GM21786 (cell line): ENCODE data around the gene PCBP3.
"Not testable (repeated sequence)": the region's sequence is repeated elsewhere in the genome, so short reads cannot be mapped to it uniquely, and the experiment has no call there.

Experiments
- ATAC-seq: cut with Tn5 transposase; IDR thresholded peaks from one replicate; pipeline ENCODE4 v1.9.1; 2021; ENCODE audit not compliant: unreplicated experiment

Gene PCBP3

GRCh38 chr21:45952974-45953373, 309.4 kb downstream of the PCBP3 start:
- no peak for ATAC-seq

- ATAC-seq: no peak
These were observed 310.7 kb downstream of the PCBP3 start for GRCh38 chr21:45954261-45954660.

DNA sequence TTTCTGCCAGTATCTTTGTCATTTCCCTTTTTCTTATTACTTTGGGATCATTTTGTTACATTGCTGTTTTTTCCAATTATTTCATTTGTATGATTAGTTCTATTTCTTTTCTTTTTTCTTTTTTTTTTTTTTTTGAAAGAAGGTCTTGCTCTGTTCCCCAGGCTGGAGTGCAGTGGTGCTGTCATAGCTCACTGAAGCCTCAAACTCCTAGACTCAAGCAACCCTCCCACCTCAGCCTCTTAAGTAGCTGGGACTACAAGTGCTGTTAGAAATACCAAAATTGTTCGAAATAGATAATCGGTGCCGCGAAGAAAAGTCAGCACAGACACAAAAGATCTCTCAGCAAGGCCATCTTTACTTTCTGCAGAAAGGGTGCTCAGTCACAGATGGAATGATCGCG, 311.4 kb downstream of the PCBP3 start:
- ATAC-seq: no peak

DNA sequence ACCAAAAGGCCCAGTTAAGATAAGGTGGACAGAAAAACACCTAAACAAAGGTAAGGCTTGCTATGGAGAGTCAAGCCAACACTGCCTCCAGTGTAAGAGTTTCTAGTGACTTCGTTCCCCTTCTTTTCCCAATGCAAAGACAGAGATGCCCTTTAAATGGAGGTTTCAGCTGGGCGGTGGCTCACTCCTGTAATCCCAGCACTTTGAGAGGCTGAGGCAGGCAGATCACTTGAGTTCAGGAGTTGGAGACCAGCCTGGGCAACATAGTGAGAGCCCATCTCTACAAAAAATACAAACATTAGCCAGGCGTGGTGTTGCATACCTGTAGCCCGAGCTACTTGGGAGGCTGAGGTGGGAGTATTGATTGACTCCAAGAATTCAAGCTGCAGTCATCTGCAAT, 314.0 kb downstream of the PCBP3 start:
- ATAC-seq: no peak

- ATAC-seq: no peak
These were observed 314.6 kb downstream of the PCBP3 start for GRCh38 chr21:45957981-45958600.

- no peak for ATAC-seq
These were observed 315.7 kb downstream of the PCBP3 start for GRCh38 chr21:45959182-45959581.

GRCh38 chr21:45959779-45960390, 316.4 kb downstream of the PCBP3 start:
- ATAC-seq: no peak

GRCh38 chr21:45961408-45961807, 317.9 kb downstream of the PCBP3 start:
- ATAC-seq: not testable (repeated sequence)

GRCh38 chr21:45962531-45963231, 319.2 kb downstream of the PCBP3 start:
- no peak for ATAC-seq

GRCh38 chr21:45963232-45963570, 319.7 kb downstream of the PCBP3 start:
- no peak for ATAC-seq

GRCh38 chr21:45964649-45965048, 321.1 kb downstream of the PCBP3 start:
- no peak for ATAC-seq

- ATAC-seq: no peak
These were observed 321.7 kb downstream of the PCBP3 start for GRCh38 chr21:45965084-45965809.

GRCh38 chr21:45966791-45967394, 323.4 kb downstream of the PCBP3 start:
- ATAC-seq: no peak

GRCh38 chr21:45969921-45970673, 326.6 kb downstream of the PCBP3 start:
- no peak for ATAC-seq

DNA sequence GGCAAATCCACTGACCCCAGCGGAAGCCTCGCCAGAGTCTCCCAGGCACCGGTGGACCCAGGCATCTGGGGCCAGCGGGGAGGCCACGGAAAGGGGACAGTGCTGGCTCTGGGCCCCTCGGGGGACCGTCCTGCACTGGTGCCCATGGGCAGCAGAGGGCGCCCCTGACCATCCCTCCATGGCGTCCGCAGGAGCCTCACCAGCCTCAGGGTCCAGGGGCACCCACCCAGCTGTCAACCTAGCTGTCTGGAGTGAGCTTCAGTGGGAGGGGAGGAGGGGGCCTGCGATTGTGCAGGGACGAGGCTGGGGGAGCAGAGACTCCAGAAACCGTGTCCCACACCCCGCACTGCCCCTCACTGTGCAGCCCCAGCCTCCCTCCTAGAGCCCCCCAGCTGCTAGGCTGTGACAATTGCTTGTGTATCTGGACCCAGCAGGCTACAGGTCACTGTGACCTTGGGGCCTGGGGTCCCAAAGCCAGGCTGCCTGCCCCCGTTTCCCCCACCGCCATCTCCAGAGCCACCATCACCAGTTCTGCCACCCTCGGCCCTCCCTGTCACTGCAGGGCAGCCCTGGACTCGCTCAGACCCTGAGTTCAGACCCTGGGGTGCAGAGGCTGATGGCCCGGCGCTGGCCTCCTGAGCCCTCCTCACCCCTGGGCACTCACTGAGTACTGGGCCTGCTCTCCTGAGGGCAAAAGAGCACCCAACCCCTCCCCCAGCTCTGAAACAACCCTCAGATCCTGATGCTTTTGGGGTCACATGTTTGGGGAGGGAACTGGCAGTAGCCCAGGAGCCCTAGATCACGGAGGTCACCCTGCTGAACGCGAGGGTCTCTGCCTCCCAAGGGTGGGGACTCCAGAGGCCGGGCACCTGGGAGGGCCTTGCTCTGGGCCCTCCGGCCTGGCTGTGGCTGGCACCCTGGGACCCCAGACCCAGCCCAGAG, 327.4 kb downstream of the PCBP3 start:
- no peak for ATAC-seq

DNA sequence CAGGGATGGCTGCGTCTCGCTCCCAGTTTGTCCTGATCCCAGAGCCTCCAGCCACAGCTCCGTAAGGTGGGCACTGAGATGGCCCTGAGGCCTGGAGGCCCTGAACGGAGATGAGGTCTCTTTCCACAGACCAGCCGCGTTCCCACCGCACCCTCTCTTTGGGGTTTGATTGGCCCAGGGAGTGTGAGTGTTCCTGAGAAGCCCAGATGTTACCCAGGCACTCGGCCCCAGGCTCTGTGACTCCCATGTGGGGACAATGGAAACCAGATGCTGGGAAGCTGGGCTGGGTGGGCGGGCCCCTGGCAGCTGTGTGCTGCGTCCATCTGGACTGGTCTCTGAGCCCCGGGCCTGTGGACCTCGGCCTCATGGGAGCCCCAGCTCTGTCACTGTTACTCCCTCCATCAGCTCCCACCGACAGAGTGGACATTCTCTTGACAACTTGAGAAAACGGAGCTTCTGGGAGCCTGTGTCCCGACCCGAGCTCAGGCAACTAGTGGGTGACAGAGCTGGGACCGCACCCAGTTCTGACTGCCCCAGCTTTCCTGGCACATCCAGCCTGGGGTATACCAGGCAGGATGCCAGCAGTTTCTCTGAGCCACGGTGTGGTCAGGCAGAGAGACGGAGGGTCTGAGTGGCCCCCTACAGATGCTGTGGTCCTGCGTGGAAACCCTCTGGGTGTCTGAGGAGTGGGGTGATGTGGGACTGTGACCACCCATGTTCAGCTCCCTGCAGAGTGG, 328.3 kb downstream of the PCBP3 start:
- ATAC-seq: no peak

DNA sequence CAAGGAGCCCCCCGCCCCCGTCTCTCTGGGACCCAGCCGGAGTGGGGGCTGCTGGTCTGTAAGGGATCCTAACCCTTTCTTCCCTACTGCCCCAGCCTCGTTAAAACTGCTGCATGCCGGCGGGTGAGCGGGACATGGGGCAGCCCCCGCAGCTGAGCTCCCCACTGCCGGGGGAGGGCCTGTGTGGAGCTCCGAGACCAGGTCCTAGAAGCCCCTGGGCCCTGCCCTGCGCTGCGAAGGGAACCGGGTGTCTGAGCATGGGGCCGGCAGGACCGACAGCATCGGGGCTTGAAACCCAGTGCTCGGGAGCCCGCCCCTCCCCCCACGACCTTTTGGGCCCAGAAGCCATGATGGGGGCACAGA, 328.8 kb downstream of the PCBP3 start:
- ATAC-seq: no peak

DNA sequence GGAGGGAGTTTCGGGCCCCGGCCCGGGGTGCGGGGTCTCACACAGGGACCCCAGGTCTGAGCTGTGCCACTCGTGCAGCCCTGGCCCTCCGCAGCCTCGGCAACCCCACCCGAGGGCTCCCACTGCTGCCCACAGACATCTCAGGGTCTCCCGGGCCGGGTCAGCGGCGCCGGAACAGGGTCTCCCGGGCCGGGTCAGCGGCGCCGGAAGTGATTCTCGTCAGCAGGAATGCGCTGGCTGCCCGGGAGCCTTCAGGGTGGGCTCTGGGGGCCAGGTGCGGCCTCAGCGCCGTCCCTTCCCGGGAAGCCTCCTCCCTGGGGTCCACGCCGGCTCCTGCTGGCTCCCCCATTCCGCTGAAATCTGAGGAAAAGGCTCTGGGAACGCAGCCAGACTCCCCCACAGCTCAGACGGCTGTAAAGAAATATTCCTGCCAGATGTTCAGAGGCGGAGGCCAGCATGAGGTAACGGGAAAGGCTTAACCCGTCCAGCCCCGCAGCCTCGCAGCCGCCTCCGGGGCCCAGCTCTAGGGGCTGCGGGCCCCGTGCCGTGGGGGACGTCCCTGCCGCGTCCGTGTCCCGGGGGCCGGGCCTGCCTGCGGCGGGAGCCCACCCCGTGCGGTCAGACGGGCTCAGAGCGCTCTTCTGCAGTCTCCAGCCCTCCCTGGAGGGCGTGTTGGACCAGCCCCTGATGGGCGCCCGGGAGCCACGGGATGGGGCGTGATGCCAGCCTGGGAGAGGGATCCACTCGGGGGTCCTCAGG, 329.4 kb downstream of the PCBP3 start:
- no peak for ATAC-seq
